ENCODE results near the gene PDZD2.

- TF ChIP-seq, protein P1, sequence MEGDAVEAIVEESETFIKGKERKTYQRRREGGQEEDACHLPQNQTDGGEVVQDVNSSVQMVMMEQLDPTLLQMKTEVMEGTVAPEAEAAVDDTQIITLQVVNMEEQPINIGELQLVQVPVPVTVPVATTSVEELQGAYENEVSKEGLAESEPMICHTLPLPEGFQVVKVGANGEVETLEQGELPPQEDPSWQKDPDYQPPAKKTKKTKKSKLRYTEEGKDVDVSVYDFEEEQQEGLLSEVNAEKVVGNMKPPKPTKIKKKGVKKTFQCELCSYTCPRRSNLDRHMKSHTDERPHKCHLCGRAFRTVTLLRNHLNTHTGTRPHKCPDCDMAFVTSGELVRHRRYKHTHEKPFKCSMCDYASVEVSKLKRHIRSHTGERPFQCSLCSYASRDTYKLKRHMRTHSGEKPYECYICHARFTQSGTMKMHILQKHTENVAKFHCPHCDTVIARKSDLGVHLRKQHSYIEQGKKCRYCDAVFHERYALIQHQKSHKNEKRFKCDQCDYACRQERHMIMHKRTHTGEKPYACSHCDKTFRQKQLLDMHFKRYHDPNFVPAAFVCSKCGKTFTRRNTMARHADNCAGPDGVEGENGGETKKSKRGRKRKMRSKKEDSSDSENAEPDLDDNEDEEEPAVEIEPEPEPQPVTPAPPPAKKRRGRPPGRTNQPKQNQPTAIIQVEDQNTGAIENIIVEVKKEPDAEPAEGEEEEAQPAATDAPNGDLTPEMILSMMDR (IDR thresholded peaks at IDR 0.05) = no peak
- no peak for TF ChIP-seq POLR2A (IDR thresholded peaks at IDR 0.05)
- no peak for TF ChIP-seq POLR2AphosphoS5 (IDR thresholded peaks at IDR 0.05; ENCODE audit: insufficient read depth in 1 of 2, low read depth in 1 of 2)
Measured at GRCh38 chr5:31748458-31749172, 109.7 kb downstream of the PDZD2 start.

All from vagina (tissue), 2 donors.